Measurements from ENCODE around the gene PPCDC.

DNA sequence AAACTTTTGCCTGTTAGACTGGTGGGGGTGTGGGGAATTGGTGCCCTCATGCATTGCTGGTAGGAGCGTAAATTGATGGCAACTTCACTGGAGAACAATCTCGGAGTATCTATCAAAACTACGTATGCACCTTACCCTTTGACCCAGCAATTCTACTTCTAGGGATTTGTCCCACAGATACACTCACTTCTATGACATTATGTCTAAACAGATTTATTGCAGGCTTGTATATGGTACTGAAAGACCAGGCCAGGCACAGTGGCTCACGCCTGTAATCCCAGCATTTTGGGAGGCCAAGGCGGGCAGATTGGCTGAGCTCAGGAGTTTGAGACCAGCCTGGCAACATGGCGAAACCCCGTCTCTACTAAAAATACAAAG lies 30.3 kb downstream of the PPCDC start:
- TF ChIP-seq, protein P1, sequence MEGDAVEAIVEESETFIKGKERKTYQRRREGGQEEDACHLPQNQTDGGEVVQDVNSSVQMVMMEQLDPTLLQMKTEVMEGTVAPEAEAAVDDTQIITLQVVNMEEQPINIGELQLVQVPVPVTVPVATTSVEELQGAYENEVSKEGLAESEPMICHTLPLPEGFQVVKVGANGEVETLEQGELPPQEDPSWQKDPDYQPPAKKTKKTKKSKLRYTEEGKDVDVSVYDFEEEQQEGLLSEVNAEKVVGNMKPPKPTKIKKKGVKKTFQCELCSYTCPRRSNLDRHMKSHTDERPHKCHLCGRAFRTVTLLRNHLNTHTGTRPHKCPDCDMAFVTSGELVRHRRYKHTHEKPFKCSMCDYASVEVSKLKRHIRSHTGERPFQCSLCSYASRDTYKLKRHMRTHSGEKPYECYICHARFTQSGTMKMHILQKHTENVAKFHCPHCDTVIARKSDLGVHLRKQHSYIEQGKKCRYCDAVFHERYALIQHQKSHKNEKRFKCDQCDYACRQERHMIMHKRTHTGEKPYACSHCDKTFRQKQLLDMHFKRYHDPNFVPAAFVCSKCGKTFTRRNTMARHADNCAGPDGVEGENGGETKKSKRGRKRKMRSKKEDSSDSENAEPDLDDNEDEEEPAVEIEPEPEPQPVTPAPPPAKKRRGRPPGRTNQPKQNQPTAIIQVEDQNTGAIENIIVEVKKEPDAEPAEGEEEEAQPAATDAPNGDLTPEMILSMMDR (IDR thresholded peaks at IDR 0.05), result no peak
- no peak for TF ChIP-seq POLR2A (IDR thresholded peaks at IDR 0.05)
